ENCODE measurements around the gene AP5Z1. TPM values are rescaled to one million over a fixed set of nuclear protein-coding genes. Genes with fewer than 3 reads are reported as not detected.
"Not testable (repeated sequence)": the region's sequence is repeated elsewhere in the genome, so short reads cannot be mapped to it uniquely, and the experiment has no call there.

AP5Z1 gene
- total RNA-seq, 1 donor from 2014 or later = 48.9 TPM

DNA sequence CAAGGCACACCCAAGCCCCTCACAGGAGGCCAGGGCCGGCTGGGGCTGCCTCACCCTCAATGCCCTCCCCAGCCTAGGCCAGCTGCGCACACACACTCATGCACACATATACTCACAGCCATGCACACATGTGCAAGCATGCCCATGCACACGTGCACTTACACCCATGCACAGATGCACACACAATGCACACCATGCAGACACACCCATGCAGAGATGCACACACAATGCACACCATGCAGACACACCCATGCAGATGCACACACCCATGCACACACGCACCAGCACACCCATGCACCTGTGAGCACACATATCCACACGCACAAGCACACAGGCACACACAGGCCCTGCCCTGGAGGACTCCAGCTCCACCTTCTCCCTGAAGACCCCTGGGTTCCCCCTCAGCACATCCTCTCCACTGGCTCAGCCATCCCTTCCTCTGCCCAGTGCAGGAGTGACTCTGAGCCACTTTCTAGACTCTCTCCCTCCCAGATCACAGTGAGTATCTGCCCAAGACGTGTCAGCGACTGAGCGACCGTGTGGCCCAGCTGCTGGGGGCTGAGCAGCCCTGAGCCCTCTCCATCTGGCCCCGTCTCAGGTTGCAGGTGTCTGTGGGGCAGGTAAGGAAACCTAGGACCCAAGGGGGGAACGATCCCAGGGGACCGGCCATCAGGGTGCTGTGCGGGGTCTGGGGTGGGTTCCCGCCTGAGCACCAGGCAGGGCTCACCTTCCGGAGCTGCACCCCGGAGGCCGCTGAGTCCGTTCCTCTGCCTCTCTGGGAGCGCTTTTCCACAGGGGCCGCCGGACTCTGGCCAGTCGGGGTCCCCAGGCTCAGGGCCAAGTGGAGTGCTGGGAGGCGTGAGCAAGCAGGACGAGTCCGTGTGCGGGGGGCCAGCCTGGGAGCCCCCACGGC is 25.8 kb downstream of the AP5Z1 start:
- DNase-seq = no peak
- Histone ChIP-seq H3K27ac (no peak overlapping the region), H3K9me3 (no peaks in the 10 kb centered on the region), H3K27me3 (no peaks in the 10 kb centered on the region), H3K4me3 (no peak overlapping the region), H3K36me3 (no peaks in the 10 kb centered on the region), H3K4me1 (no peaks in the 10 kb centered on the region)
- ATAC-seq = no peak
- TF ChIP-seq, protein P1, sequence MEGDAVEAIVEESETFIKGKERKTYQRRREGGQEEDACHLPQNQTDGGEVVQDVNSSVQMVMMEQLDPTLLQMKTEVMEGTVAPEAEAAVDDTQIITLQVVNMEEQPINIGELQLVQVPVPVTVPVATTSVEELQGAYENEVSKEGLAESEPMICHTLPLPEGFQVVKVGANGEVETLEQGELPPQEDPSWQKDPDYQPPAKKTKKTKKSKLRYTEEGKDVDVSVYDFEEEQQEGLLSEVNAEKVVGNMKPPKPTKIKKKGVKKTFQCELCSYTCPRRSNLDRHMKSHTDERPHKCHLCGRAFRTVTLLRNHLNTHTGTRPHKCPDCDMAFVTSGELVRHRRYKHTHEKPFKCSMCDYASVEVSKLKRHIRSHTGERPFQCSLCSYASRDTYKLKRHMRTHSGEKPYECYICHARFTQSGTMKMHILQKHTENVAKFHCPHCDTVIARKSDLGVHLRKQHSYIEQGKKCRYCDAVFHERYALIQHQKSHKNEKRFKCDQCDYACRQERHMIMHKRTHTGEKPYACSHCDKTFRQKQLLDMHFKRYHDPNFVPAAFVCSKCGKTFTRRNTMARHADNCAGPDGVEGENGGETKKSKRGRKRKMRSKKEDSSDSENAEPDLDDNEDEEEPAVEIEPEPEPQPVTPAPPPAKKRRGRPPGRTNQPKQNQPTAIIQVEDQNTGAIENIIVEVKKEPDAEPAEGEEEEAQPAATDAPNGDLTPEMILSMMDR (IDR thresholded peaks at IDR 0.05) = no peak
- intact Hi-C loops (cut with DNase I) = no loop called here

DNA sequence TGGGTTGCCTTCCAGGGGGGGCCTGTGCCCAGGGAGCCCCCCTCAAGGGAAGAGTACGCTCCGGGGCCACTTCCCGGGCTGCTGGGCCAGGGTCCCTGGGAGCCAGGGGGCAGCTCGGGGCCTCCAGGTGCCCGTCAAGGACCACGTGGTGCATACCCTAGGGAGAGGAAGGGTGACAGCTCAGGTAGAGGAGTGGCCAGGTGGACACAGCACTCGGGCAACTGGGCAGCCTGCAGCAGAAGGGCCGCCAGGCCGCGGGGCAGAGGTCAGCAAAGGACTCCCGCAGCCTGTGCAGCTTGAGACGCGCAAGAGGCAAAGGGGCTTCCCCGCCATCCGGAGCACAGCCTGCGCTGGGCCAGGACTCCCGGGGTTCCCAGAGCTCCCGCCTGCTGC is 26.4 kb downstream of the AP5Z1 start:
- ATAC-seq (no peak), DNase-seq (no peak)
- no peaks in the 10 kb centered on the region for H3K27me3 ChIP-seq
- intact Hi-C loops (cut with DNase I) = no loop called here
- no peaks in the 10 kb centered on the region for H3K36me3 ChIP-seq
- no peak overlapping the region for H3K4me3 ChIP-seq
- H3K9me3 ChIP-seq = no peaks in the 10 kb centered on the region
- no peaks in the 10 kb centered on the region for H3K4me1 ChIP-seq
- TF ChIP-seq, protein P1 (IDR thresholded peaks at IDR 0.05) = no peak
- no peak overlapping the region for H3K27ac ChIP-seq

DNA sequence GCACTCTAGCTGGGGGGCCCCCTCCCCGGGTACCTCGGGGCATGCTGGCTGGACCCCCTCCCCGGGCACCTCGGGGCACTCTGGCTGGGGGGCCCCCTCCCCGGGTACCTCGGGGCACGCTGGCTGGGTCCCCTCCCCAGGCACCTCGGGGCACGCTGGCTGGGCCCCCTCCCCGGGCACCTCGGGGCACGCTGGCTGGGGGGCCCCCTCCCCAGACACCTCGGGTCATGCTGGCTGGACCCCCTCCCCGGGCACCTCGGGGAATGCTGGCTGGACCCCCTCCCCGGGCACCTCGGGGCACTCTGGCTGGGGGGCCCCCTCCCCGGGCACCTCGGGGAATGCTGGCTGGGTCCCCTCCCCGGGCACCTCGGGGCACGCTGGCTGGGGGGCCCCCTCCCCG is 27.2 kb downstream of the AP5Z1 start:
- H3K4me1 ChIP-seq; intact Hi-C loops (cut with DNase I); H3K27me3 ChIP-seq; DNase-seq; H3K36me3 ChIP-seq; ATAC-seq; H3K9me3 ChIP-seq; H3K4me3 ChIP-seq; H3K27ac ChIP-seq: not testable (repeated sequence)

DNA sequence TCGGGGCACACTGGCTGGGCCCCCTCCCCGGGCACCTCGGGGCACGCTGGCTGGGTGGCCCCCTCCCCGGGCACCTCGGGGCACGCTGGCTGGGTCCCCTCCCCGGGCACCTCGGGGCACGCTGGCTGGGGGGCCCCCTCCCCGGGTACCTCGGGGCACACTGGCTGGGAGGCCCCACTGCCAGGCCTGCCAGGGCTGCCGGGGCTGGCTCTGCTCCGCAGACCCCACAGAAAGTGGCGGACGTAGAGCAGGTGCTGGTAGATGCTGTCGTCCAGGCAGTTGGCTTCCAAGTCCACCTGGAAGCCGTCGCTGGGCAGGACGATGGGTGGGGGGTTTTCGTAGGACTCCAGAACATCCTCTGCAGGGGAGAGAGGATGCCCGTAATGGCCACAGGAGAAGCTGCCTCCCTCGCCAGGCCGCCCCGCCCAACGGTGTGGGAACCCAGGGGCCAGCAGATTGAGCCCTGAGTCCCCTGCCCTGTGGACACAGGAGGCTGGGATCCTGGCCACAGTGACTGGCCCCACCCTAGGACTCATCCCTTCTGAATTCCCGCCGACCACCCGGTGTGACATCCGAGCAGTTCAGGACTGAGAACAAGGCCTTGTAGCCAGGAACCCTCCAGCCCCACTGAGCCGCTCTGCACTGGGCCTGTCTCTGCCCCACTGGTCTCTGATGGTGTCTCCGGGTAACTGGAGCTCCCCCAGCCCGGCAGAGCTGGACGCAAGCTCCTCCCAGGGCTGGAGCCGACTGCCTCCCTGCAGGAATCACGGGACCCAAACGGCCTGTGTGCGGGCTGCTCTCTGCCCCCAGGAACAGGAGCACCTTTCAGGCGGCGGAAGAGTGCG is 28.2 kb downstream of the AP5Z1 start:
- intact Hi-C loops (cut with DNase I) = no loop called here
- H3K4me1 ChIP-seq = no peaks in the 10 kb centered on the region
- ATAC-seq = no peak

DNA sequence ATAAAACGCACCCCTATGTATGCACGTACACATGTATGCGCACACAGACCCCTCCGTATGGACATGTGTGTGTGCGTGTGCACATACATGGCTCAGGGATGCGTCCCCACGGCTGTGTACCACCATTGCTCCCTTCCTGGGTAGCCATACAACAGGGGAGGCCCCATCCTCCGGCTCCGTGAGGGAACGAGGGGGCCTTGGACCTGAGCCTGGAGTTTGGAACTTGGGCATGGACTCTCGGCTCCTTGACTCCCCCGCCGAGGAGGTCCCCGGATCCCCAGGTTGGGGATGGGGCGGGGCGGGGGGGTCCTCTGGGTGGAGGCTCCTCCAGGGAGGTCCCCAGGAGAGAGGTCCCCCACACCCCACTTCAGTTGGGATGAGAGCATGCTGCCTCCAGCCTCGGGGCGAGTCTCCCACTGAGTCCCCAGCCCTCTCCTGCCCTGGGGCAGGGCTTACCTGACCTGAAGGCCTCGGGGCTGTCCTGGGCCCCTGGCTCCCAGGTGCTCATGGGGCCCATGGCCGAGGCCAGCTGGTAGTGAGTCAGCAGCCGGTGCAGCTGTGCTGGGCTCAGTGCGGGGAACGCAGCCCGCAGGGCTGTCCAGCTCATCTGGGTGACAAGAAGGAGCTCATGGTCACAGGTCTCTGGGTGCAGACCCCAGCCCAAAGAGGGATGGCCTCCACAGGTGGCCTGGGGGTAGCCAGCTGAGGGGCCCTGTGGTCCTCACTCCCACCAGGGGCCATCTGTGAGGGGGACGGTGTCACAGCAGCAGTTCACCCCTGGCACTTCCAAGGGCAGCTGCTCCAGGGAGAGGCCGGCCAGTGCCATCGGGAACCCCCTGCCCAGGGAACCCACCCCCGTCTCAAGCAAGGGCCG is 29.9 kb downstream of the AP5Z1 start:
- intact Hi-C loops (cut with DNase I) = no loop called here
- no peak overlapping the region for H3K27ac ChIP-seq
- no peak for DNase-seq

More for the DNA sequence above, 28.2 kb downstream of the AP5Z1 start:
- Histone ChIP-seq H3K4me3 (no peak overlapping the region), H3K36me3 (no peaks in the 10 kb centered on the region), H3K27ac (no peak overlapping the region), H3K27me3 (no peaks in the 10 kb centered on the region), H3K9me3 (no peaks in the 10 kb centered on the region)
- no peak for DNase-seq
- TF ChIP-seq, protein P1 (IDR thresholded peaks at IDR 0.05) = no peak

More for the DNA sequence above, 29.9 kb downstream of the AP5Z1 start:
- ATAC-seq = no peak
- no peaks in the 10 kb centered on the region for H3K27me3 ChIP-seq
- H3K4me3 ChIP-seq = no peak overlapping the region
- H3K4me1 ChIP-seq = no peaks in the 10 kb centered on the region
- no peaks in the 10 kb centered on the region for H3K36me3 ChIP-seq
- no peaks in the 10 kb centered on the region for H3K9me3 ChIP-seq
- TF ChIP-seq, protein P1 (IDR thresholded peaks at IDR 0.05) = no peak

Data from upper lobe of right lung (tissue), 1 donor.